Lower leg skin (tissue), 3 donors: ENCODE data around the gene TPSD1.
"Not testable (repeated sequence)": the region's sequence is repeated elsewhere in the genome, so short reads cannot be mapped to it uniquely, and the experiment has no call there.

Experiments
- CTCF ChIP-seq, 3 donors: fragments of 450-650 bp; IDR thresholded peaks; one replicate each; pipeline ENCODE4 v1.5.1; 2016; ENCODE audit warnings: antibody characterized with exemption in 3 of 3, mild to moderate bottlenecking in 3 of 3, moderate library complexity in 2 of 3
- POLR2A ChIP-seq, 2 donors: fragments of 450-650 bp; IDR thresholded peaks; one replicate each; pipeline ENCODE4 v1.6.1; 2016 to 2017; ENCODE audit warnings: antibody characterized with exemption in 2 of 2, mild to moderate bottlenecking in 1 of 2, moderate library complexity in 1 of 2

DNA sequence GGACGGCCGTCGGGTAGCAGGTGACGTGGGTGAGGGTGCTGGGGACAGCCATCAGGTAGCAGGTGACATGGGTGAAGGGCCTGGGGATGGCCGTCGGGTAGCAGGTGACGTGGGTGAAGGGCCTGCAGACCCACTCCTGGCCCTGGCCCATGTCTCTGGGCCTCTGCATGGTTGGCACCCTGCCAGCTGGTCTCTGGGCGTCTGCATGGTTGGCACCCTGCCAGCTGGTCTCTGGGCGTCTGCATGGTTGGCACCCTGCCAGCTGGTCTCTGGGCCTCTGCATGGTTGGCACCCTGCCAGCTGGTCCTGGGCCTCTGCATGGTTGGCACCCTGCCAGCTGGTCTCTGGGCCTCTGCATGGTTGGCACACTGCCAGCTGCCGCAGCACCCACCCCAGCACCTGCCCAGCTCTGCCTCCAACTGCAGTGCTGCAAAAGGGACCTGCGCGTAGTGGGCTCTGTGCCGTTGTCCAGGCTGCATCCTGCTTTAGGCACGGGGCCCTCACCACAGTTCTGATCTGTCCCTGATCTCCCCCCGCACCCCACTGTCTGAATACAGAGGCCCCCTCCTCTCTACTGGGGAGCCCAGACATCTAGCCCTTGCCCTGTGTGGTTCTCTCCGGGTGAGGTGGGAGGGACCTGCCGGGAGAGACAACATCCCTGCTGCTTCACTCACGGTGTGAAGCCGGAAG is 16.0 kb downstream of the TPSD1 start:
- TF ChIP-seq CTCF, POLR2A (IDR thresholded peaks at IDR 0.05): not testable (repeated sequence)
